Hepatocyte (in vitro differentiated cells): ENCODE measurements around the gene NHLH1. TPM values are rescaled to one million over a fixed set of nuclear protein-coding genes. Genes with fewer than 3 reads are reported as not detected.

Source experiments
- DNase-seq: peaks from one replicate; pipeline ENCODE4 v3.0.0-alpha.2; 2016; ENCODE audit warnings: low spot score
- H2AFZ ChIP-seq: fragments of 200-600 bp; sonication (generic); 2 replicates; pipeline ENCODE4 v1.6.0; 2016; ENCODE audit warnings: antibody characterized with exemption, mild to moderate bottlenecking
- H3K27ac ChIP-seq: fragments of 200-600 bp; sonication (generic); 2 replicates; pipeline ENCODE4 v1.5.1; 2016; ENCODE audit warnings: mild to moderate bottlenecking
- H3K27me3 ChIP-seq: fragments of 200-600 bp; sonication (generic); 2 replicates; pipeline ENCODE4 v1.6.1; 2016
- H3K36me3 ChIP-seq: fragments of 200-600 bp; sonication (generic); replicated peaks from 2 replicates; pipeline ENCODE4 v1.5.1; 2016; ENCODE audit warnings: low read depth; ENCODE audit not compliant: insufficient read depth
- H3K4me1 ChIP-seq: fragments of 200-600 bp; sonication (generic); 2 replicates; pipeline ENCODE4 v1.5.1; 2016; ENCODE audit warnings: mild to moderate bottlenecking, moderate library complexity; ENCODE audit not compliant: insufficient read depth
- H3K4me2 ChIP-seq: fragments of 200-600 bp; sonication (generic); 2 replicates; pipeline ENCODE4 v1.6.0; 2016
- H3K4me3 ChIP-seq: fragments of 200-600 bp; sonication (generic); 2 replicates; pipeline ENCODE4 v1.5.1; 2016; ENCODE audit warnings: mild to moderate bottlenecking
- H3K79me2 ChIP-seq: fragments of 200-600 bp; sonication (generic); 2 replicates; pipeline ENCODE4 v1.6.0; 2017; ENCODE audit warnings: mild to moderate bottlenecking
- H3K9me2 ChIP-seq: fragments of 200-600 bp; sonication (generic); replicated peaks from 2 replicates; pipeline ENCODE4 v1.6.0; 2017; ENCODE audit warnings: mild to moderate bottlenecking; ENCODE audit not compliant: insufficient read depth
- H3K9me3 ChIP-seq: fragments of 200-600 bp; sonication (generic); 2 replicates; pipeline ENCODE4 v1.5.1; 2016; ENCODE audit warnings: low read depth, mild to moderate bottlenecking
- H4K20me1 ChIP-seq: fragments of 200-600 bp; sonication (generic); 2 replicates; pipeline ENCODE4 v1.6.0; 2016; ENCODE audit warnings: mild to moderate bottlenecking; ENCODE audit not compliant: insufficient read depth, poor library complexity, severe bottlenecking
- EZH2 ChIP-seq: fragments of 200-600 bp; sonication (generic); IDR thresholded peaks from 2 replicates; pipeline ENCODE4 v1.6.1; 2016; ENCODE audit warnings: antibody characterized with exemption, mild to moderate bottlenecking, borderline replicate concordance
- EZH2phosphoT487 ChIP-seq: fragments of 200-600 bp; sonication (generic); IDR thresholded peaks from one replicate; pipeline ENCODE4 v1.6.1; 2018; ENCODE audit warnings: antibody characterized with exemption, mild to moderate bottlenecking, low read depth, moderate library complexity; ENCODE audit not compliant: unreplicated experiment, severe bottlenecking
- WGBS: methylation state at CpG from one replicate; pipeline ENCODE4 v1.1.6; 2016; ENCODE audit warnings: low lambda C conversion rate; ENCODE audit errors: missing lambda C conversion rate; 5-methylcytosine and 5-hydroxymethylcytosine counted together
- polyA plus RNA-seq: library from polyadenylated mRNA; unstranded; fragments of >200 nt; fragmentation: Nextera tagmentation; extraction: Ambion mirVana; gene quantifications from 2 replicates; pipeline ENCODE4 v1.2.1, GENCODE V29; 2016
- total RNA-seq: library from RNA; depleted of rRNA; stranded (reverse); fragments of >200 nt; gene quantifications from 2 replicates; pipeline ENCODE4 v1.2.3, GENCODE V29; 2014
- TF ChIP-seq, protein P1 (sequence below): fragments of 200-600 bp; sonication (generic); IDR thresholded peaks from 2 replicates; pipeline ENCODE4 v1.5.1; 2016; ENCODE audit warnings: antibody characterized with exemption, mild to moderate bottlenecking; ENCODE audit not compliant: poor library complexity

Gene NHLH1
- total and polyA plus RNA-seq, 2 experiments from 2014 or later = 0.13 TPM; not detected in 1

DNA sequence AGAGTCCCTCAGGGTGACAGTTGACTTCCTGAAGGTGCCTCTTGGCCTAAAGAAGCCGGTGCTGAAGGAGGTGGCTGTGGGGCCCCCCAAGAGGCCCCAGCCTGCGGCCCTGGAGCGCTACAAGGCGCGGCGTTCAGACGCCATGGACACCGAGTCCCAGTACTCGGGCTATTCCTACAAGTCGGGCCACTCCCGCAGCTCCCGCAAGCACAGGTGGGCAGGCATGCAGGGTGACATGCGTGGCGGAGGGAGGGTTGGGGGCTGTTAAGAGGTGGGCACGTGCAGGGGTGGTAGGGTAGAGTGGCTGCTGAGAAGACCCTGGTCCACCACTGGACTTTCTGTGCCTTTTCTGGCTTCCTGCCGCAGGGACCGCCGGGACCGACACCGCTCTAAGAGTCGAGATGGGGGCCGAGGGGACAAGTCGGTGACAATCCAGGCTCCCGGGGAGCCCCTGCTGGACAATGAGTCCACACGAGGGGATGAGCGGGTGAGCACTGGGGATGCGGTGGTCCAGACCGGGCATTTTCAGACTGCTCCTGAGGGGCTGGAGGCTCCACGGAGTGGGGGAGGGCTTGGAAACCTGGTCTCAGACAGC lies 48.9 kb downstream of the NHLH1 start:
- Histone ChIP-seq H3K36me3 (no peaks in the 10 kb centered on the region), H2AFZ (no peak overlapping the region), H3K4me2 (no peak overlapping the region), H3K9me2 (no peaks in the 10 kb centered on the region), H3K9me3 (no peaks in the 10 kb centered on the region), H3K27me3 (no peaks in the 10 kb centered on the region), H3K4me1 (peaks cover 5% of the 10 kb centered on the region), H3K79me2 (peaks cover 30% of the 10 kb centered on the region), H4K20me1 (peaks cover 2% of the 10 kb centered on the region), H3K27ac (no peak overlapping the region), H3K4me3 (no peak overlapping the region)
- TF ChIP-seq EZH2phosphoT487 (no peak), EZH2 (no peak)
- TF ChIP-seq, protein P1, sequence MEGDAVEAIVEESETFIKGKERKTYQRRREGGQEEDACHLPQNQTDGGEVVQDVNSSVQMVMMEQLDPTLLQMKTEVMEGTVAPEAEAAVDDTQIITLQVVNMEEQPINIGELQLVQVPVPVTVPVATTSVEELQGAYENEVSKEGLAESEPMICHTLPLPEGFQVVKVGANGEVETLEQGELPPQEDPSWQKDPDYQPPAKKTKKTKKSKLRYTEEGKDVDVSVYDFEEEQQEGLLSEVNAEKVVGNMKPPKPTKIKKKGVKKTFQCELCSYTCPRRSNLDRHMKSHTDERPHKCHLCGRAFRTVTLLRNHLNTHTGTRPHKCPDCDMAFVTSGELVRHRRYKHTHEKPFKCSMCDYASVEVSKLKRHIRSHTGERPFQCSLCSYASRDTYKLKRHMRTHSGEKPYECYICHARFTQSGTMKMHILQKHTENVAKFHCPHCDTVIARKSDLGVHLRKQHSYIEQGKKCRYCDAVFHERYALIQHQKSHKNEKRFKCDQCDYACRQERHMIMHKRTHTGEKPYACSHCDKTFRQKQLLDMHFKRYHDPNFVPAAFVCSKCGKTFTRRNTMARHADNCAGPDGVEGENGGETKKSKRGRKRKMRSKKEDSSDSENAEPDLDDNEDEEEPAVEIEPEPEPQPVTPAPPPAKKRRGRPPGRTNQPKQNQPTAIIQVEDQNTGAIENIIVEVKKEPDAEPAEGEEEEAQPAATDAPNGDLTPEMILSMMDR = no peak
- DNase-seq = no peak
- 95% methylated on average over 27 of the region's 29 CpGs for WGBS

DNA sequence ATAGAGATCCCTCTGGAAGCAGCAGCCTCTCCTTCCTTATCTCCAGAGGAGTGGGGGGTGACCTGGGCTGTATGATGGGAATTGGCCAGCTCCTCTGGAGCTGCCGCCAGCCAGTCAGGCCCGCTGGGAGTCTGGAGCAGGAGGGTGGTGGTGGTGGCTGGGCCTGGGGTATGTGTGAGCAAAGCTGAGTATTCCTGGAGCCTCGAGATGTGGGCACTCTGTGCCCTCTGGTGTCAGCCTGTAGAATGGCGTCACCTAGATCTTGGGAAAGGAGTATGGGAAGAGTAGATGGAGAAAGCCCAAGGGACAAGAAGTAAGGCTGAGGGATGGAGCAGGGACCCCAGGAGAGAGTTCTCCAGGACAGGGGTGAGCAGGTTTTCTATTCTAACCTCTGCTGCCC lies 49.5 kb downstream of the NHLH1 start:
- Histone ChIP-seq H3K4me3 (no peak overlapping the region), H3K4me2 (no peak overlapping the region), H3K27me3 (no peaks in the 10 kb centered on the region), H2AFZ (no peak overlapping the region), H3K79me2 (peaks cover 27% of the 10 kb centered on the region), H3K9me3 (no peaks in the 10 kb centered on the region), H4K20me1 (peaks cover 2% of the 10 kb centered on the region), H3K9me2 (no peaks in the 10 kb centered on the region), H3K4me1 (peaks cover 3% of the 10 kb centered on the region), H3K36me3 (no peaks in the 10 kb centered on the region), H3K27ac (no peak overlapping the region)
- no peak for TF ChIP-seq EZH2phosphoT487
- TF ChIP-seq EZH2 = no peak
- TF ChIP-seq, protein P1 = peak; percentile 45
- DNase-seq = peak; percentile 49
- WGBS = 67% methylated on average over 4 of the region's 4 CpGs

DNA sequence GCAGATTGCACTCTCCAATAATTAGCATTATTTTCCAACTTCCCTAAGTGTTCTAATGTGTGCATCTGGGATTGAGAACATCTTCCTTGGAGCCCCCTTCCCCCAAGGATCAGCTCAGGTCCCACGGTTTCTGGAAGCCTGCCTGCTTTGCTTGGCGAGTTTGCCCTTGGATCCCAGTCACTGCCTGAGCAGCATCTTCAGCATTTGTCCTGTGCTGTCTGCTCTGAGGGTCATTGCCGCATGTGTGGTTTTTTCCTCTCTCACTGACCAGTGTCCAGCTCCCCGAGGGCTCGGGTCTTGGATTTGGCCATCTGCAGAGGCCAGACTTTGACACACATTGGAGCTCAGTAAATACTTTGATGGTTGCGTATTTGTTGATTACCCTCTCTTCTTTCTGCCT lies 51.6 kb downstream of the NHLH1 start:
- Histone ChIP-seq H3K9me2 (no peaks in the 10 kb centered on the region), H3K27ac (no peak overlapping the region), H3K36me3 (no peaks in the 10 kb centered on the region), H4K20me1 (peaks cover 2% of the 10 kb centered on the region), H3K4me2 (no peak overlapping the region), H3K79me2 (peaks cover 10% of the 10 kb centered on the region), H3K4me3 (no peak overlapping the region), H3K4me1 (no peaks in the 10 kb centered on the region), H3K27me3 (no peaks in the 10 kb centered on the region), H2AFZ (no peak overlapping the region), H3K9me3 (no peaks in the 10 kb centered on the region)
- WGBS = 97% methylated on average over 6 of the region's 6 CpGs
- DNase-seq = no peak
- TF ChIP-seq EZH2 (no peak), EZH2phosphoT487 (no peak)
- TF ChIP-seq, protein P1 = no peak
